Suppressor macrophage (primary cell): ENCODE data around the gene HAO1.
"Not testable (repeated sequence)": the region's sequence is repeated elsewhere in the genome, so short reads cannot be mapped to it uniquely, and the experiment has no call there.

Source experiments
- DNase-seq, 4 experiments: peaks; one replicate each; pipeline ENCODE4 v3.0.0-alpha.2; 2020 to 2022
- total RNA-seq, 17 experiments: gene quantifications; one replicate each; lab custom pipeline; 2026; ENCODE audit warnings: mixed read lengths in 6 of 17, inconsistent platforms in 3 of 17; lab: John Stamatoyannopoulos, UW

HAO1 gene
- 0 to 0.44 (median 0) reads per million in 17 experiments for total RNA-seq

GRCh38 chr20:7940341-7940740 is at the start of gene HAO1:
HAO1 (minus strand) TSS chr20:7940458; CDS start chr20:7940422, 36 bp downstream.
- no peak for DNase-seq

DNA sequence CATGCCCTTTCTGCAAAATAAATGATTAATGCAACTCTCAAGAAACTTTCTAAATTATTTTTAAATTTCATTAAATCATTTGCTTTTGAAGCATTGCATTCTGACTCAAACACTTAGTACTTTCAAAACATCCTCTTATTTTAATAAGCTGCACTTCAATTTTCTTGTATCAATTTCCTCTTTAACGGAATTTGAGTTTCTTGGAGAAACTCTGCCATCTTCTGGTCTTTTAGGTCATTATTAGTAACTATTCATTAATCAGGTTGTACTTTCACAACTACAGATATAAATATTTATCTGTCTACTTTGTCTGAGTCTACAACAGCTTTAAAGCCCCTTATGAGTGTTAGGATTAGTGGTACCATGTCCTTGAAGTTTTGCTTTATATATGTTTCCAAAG is 49.1 kb upstream of the HAO1 start:
- DNase-seq, result peak in 2 of 4 experiments; percentile 46 to 55

DNA sequence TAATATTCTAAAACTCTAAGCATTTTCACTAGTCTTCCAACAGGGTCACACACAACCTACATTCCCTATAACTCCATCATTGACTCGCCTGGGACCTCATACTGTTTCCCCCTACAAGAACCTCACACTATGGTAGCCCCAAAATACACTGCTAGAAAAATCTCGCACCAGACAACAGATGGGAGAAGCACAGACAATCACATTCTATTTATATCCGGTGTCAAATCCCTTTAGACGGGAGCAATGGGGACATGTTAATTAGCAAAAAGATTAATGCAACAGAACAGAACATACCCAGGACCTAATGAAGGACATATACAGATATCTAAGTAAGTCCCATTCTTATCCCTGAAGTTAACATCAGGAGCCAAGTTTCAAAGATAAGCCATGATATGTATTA is 45.7 kb upstream of the HAO1 start:
- DNase-seq, result no peak

DNA sequence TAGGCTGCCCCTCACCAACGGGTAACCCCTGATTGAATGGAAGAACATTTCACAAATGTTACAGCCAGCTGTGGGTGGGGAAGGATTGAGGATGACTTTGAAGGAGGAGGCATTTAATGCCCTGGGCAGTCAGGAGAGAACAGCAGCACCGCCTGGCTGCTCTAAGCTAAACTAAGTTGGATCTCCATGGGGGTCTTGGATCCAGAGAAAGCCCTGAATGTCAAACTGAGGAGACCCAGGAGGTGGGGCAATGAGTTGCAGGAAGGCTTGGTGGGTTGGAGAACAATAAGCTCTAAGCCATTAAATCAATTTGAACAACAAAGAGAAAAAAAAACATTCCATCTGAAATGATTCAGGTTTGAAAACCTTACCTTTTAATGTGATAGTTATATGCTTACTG is 43.9 kb upstream of the HAO1 start:
- DNase-seq, result no peak

DNA sequence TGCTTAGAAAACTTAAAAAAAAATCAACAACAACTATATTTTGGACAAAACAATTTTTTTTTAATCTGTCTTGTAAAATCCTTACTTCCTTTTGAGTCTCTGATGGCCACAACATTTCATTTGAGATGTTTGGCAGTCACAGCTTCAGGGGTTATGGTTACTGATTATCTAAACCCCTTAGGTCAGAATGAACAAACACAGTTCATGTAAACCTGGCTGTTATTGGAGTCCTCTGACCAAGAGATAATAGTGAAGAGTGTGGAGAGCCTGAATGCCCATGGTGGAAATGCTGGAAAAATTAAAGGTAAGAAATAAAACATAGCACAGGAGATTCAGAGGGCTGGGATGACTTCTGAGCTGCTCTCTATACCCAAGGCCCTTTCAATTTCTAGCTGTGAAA is 41.1 kb upstream of the HAO1 start:
- no peak for DNase-seq

DNA sequence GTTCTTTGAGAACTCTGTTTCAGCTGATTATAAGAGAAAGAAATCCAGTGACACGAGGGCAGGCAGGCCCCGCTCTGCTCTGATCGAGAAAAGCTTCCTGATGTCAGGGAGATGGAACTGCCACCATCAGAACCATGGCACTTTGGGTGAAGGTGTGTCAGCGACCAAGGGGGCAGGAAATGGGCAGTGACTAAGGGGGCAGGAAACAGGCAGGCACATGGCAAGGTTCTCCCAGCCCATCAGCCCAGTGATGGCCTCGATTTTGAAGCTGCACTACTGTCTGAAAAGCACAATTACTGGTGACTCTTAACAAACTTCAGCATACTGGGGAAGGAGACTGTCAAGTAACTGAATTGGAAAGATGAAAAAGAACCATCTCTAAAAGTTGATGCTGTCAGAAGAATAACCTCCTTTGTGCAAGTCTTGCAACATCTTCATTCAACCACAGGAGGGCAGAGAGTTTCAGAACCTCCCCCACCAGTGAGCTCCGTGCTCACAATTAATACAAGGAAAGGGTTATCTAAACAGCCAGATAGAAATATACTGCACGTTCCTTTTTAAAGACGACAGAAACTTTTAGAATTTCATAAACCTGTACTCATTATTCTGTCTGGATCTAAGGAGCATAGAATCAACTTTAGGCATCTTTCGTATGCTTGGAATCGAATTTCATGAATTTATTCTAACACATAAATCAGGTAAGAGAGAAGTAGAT is 40.2 kb upstream of the HAO1 start:
- peak in 3 of 4 experiments; percentile 13 to 23 (median 18) for DNase-seq

GRCh38 chr20:7977709-7978108 is 37.5 kb upstream of the HAO1 start:
- no peak for DNase-seq

- DNase-seq, result no peak
These were observed 35.7 kb upstream of the HAO1 start for GRCh38 chr20:7975851-7976414.

DNA sequence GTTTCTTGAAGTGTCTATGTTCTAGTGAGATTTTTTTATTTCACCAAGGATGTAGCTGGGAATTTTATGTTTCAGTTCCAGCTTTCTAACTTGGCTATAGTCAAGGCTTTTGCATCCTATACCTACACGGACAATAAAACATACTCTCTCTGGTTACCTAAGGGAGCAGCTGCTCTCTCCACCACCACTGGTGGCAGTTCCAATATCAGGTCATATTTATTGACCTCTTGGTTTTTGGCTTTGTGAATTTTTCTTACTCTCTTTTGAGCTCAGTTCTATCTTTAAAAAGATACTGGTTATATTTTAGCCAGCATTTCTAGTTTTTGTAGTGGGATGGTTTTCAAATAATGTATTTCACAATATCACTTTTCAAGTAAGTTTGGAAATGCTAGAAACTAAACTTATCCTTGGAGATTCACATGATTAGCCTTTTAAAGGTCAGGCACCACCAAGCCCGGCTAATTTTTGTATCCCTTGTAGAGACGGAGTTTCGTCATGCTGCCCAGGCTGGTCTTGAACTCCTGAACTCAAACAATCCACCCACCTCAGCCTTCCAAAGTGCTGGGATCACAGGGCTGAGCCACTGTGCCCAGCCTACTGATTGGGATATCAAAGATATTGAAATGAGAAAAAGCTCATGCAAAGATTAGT is 34.7 kb upstream of the HAO1 start:
- DNase-seq, result no peak

GRCh38 chr20:7971536-7972280 is 31.4 kb upstream of the HAO1 start:
- DNase-seq, result no peak

- no peak for DNase-seq
These were observed 27.1 kb upstream of the HAO1 start for GRCh38 chr20:7967199-7967844.

DNA sequence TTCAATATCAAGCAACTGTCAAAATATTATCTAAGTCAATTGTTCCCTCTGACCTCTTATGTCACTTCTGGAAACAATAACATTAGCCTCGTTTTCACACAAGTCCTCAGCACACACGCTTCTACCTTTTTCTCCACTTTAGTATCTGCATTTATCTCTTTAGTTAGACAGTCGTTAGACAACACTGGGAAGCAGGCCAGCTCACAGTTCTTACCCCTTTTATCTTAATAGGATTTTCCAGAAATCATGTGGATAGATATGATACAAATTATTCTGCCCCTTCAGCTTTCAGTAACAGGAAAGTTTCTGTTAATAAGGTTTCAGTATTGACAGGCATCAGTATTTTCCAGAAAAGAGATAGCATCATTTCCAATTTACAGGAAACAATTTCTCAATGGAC is 25.9 kb upstream of the HAO1 start:
- DNase-seq, result no peak

DNA sequence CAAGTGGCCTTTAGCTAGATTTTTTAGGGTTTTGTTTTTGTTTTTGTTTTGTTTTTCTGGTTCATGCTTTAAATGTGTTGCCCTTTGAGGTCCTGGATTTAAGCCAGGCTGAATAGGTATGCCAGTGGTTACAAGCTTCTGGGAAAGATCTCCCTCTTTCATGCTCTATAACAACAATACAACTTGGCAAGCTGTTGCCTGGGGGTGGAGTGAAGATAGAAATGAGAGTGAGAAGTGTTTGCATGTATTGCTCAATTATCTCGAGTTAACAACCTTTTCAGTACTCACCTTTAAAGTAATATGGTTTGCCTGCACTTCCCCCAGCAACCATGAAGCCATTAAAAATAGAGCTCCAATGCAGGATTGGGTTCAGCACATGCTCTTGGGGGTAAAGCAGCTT is 19.2 kb upstream of the HAO1 start:
- DNase-seq, result no peak

GRCh38 chr20:7956561-7956960 is 16.3 kb upstream of the HAO1 start:
- not testable (repeated sequence) for DNase-seq

- DNase-seq, result no peak
These were observed 10.1 kb upstream of the HAO1 start for GRCh38 chr20:7950387-7950786.

DNA sequence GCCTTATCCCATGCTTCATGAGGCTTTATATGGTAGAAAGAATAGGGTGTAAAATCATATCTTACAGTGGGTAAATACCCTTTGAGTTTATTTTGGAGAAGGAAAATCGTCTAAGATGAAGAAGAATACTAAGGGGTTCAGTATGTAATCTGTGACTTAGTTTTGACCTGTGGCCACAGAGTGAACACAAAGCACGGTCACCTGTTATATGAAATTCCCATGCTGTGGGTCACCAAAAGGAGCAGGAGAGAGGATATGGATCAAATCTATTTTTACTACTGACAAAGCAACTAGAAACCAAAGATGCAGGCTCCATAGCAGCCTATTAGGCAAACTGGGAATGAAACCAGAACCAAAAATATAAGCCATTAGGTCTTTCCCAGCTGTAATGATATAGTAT is 3.6 kb upstream of the HAO1 start:
- no peak for DNase-seq

DNA sequence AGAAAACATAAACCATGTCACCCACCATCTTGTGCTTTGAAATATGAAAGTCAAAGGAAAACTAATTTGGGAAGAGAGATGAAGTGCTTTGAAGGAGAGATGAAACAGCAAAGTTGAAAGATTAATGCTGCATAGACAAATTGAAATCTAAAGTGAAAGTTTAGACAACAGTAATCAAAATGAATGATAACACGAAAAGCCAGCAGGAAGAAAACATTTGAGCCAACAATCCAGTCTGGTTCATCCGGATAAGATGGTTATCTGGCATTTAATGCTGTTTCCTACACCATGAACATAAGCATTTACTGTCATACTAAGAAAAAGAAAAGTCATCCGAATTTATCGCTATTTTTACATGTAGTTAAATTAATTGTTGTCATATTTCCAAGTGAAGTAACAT is 595 bp downstream of the HAO1 start:
- no peak for DNase-seq

GRCh38 chr20:7938058-7938457 is 2.2 kb downstream of the HAO1 start:
- no peak for DNase-seq

DNA sequence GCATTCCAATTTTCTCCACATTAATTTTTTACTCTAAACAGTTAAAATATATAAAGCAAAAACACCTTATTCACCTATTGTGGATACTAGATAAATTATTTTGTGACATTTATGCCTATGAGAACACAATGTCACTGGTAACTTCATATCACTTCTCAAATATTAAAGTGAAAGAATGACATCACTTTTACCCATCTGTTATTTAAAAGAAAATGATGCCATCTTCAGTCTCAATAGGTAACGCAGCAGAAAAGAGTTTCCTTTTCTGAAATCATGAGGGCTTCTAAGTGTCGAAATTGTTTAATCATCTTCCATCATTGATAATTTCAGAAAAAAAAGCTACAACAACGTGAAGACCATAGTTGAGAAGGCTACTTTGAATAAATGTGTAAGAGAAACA is 2.9 kb downstream of the HAO1 start:
- no peak for DNase-seq

DNA sequence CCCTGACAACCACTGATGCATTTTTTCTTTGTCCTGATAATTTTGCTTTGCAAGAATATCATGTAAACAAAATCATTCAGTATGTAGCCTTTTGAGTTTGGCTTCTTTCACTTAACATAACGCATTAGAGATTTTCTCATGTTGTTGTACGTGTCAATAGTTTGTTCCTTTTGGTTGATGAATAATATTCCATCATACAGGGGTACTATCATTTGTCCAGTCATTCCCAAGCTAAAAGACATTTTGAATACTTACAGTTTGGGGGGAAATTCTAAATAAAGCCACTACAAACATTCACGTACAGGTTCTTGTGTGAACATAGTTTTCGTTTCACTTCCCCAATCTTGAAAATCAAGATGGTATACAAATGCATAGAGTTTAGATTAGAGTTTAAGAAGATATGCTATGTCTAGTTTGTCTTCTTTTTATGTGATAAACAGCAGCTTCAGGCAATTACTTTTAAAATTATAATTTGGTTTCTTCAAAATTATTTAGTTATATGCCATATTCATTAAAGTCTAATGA is 5.2 kb downstream of the HAO1 start:
- DNase-seq, result peak in 2 of 4 experiments; percentile 14 to 31

DNA sequence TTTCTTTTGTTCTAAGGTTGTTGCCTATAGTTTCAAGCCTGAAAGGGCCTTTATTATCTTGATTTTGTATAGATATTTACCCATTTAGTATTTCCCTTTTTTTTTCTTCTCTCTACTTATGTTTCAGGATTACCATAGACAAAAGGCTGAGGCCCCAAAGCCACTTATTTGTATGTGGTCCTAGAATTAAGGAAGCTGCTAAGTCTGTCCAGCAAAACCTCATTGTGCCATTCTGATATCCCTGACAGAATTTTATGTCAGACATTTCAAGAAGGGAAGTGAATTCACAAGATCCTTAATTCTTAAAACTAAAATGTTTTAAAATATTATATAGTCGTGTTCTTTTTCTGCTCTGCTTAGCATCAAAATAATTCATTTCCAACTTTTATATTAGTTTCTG is 6.9 kb downstream of the HAO1 start:
- peak; percentile 22 to 55 (median 48) for DNase-seq

- peak in 2 of 4 experiments; percentile 51 to 54 for DNase-seq
These were observed 9.9 kb downstream of the HAO1 start for GRCh38 chr20:7930343-7930742.
